MM.1S (cell line): ENCODE results near the gene THAP7.

Source experiments
- DNase-seq: peaks from one replicate; pipeline ENCODE4 v3.0.0-alpha.2; 2015
- H2AFZ ChIP-seq: fragments of 300-600 bp; sonication (generic); 2 replicates; pipeline ENCODE4 v1.6.0; 2016; ENCODE audit warnings: antibody characterized with exemption, low read length
- H3F3A ChIP-seq: fragments of 300-600 bp; sonication (generic); 2 replicates; pipeline ENCODE4 v1.6.1; 2016; ENCODE audit warnings: mild to moderate bottlenecking, antibody characterized with exemption, low read length, moderate library complexity, mixed read lengths; ENCODE audit not compliant: insufficient read depth
- H3K27ac ChIP-seq: fragments of 300-600 bp; sonication (generic); 2 replicates; pipeline ENCODE4 v1.5.1; 2016; ENCODE audit warnings: mild to moderate bottlenecking, low read length
- H3K27me3 ChIP-seq: fragments of 300-600 bp; sonication (generic); replicated peaks from 2 replicates; pipeline ENCODE4 v1.6.0; 2016; ENCODE audit warnings: low read length; ENCODE audit not compliant: insufficient read depth
- H3K36me3 ChIP-seq: fragments of 300-600 bp; sonication (generic); replicated peaks from 2 replicates; pipeline ENCODE4 v1.6.1; 2016; ENCODE audit warnings: mild to moderate bottlenecking, low read length, mixed read lengths; ENCODE audit not compliant: insufficient read depth
- H3K4me1 ChIP-seq: fragments of 300-600 bp; sonication (generic); 2 replicates; pipeline ENCODE4 v1.6.1; 2016; ENCODE audit warnings: low read length, mixed read lengths
- H3K4me2 ChIP-seq: fragments of 300-600 bp; sonication (generic); 2 replicates; pipeline ENCODE4 v1.6.0; 2016; ENCODE audit warnings: low read depth, low read length
- H3K4me3 ChIP-seq: fragments of 300-600 bp; sonication (generic); 2 replicates; pipeline ENCODE4 v1.5.1; 2016; ENCODE audit warnings: low read length, mixed read lengths
- H3K79me2 ChIP-seq: fragments of 300-600 bp; sonication (generic); 2 replicates; pipeline ENCODE4 v1.6.1; 2016; ENCODE audit warnings: mixed run types, low read length, mixed read lengths
- H3K9ac ChIP-seq: fragments of 300-600 bp; sonication (generic); 2 replicates; pipeline ENCODE4 v1.6.1; 2016; ENCODE audit warnings: low read length, mixed read lengths
- H3K9me2 ChIP-seq: fragments of 300-600 bp; sonication (generic); replicated peaks from 2 replicates; pipeline ENCODE4 v1.6.1; 2016; ENCODE audit warnings: mild to moderate bottlenecking, low read length, mixed read lengths; ENCODE audit not compliant: insufficient read depth
- H3K9me3 ChIP-seq: fragments of 300-600 bp; sonication (generic); replicated peaks from 2 replicates; pipeline ENCODE4 v1.6.1; 2016; ENCODE audit warnings: mild to moderate bottlenecking, low read length, mixed read lengths; ENCODE audit not compliant: insufficient read depth
- H4K20me1 ChIP-seq: fragments of 300-600 bp; sonication (generic); 2 replicates; pipeline ENCODE4 v1.6.1; 2016; ENCODE audit warnings: mild to moderate bottlenecking, low read length, moderate library complexity, mixed read lengths; ENCODE audit not compliant: insufficient read depth
- EZH2 ChIP-seq: fragments of 300-600 bp; sonication (generic); optimal IDR thresholded peaks from 2 replicates; pipeline ENCODE3; 2017; ENCODE audit warnings: low read depth, mild to moderate bottlenecking, antibody characterized with exemption, low read length, mixed read lengths
- EZH2phosphoT487 ChIP-seq: fragments of 300-600 bp; sonication (generic); IDR thresholded peaks from 2 replicates; pipeline ENCODE4 v1.6.1; 2018; ENCODE audit warnings: antibody characterized with exemption, low read length
- TF ChIP-seq, protein P1 (sequence below): fragments of 300-600 bp; sonication (generic); IDR thresholded peaks from 2 replicates; pipeline ENCODE4 v1.5.1; 2016; ENCODE audit warnings: antibody characterized with exemption, low read length, mixed read lengths

The THAP7 gene

DNA sequence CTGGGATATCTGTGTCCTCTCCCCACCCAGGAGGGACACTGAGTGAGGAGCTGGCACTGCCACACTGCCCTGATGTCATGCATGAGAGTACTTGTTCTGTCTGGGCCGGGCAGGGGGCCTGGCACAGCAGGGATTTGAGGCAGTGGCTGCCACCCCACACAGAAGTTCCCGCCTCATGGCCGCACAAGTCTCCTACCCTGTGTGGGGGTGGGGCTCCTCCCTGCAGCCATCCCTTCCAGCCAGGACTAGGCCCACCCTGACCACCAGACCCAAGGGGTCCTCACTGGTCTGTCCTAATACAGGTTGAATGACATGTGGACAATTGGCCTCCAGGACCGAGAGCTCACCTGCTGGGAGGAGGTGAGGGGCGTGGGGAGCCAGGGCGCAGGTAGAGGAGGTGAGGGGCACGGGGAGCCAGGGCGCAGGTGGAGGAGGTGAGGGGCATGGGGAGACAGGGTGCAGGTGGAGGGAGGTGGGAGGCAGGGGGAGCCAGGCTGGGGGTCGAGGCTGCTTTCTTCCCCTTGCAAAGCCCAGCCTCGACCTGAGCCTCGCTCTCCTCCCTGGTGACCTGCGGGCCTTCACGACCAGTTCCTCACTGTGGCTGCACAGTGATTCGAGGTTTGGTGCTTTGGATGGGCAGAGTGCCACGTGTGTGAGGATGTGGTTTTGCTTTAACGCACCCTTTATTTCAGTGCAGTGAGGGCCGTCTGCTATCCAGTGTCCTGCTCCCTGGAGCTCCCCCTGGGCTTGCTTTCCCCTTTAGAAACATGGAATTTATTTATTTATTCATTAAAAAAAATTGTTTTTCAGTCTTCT is 12.4 kb downstream of the THAP7 start:
- Histone ChIP-seq H3K27me3 (no peaks in the 10 kb centered on the region), H3K36me3 (no peaks in the 10 kb centered on the region), H3K27ac (no peak overlapping the region), H3K9me3 (no peaks in the 10 kb centered on the region), H3K9me2 (no peaks in the 10 kb centered on the region), H3K4me1 (no peaks in the 10 kb centered on the region), H4K20me1 (no peaks in the 10 kb centered on the region), H2AFZ (no peak overlapping the region), H3K79me2 (no peaks in the 10 kb centered on the region), H3K4me2 (no peak overlapping the region), H3F3A (no peaks in the 10 kb centered on the region), H3K4me3 (no peak overlapping the region), H3K9ac (no peak overlapping the region)
- TF ChIP-seq, protein P1, sequence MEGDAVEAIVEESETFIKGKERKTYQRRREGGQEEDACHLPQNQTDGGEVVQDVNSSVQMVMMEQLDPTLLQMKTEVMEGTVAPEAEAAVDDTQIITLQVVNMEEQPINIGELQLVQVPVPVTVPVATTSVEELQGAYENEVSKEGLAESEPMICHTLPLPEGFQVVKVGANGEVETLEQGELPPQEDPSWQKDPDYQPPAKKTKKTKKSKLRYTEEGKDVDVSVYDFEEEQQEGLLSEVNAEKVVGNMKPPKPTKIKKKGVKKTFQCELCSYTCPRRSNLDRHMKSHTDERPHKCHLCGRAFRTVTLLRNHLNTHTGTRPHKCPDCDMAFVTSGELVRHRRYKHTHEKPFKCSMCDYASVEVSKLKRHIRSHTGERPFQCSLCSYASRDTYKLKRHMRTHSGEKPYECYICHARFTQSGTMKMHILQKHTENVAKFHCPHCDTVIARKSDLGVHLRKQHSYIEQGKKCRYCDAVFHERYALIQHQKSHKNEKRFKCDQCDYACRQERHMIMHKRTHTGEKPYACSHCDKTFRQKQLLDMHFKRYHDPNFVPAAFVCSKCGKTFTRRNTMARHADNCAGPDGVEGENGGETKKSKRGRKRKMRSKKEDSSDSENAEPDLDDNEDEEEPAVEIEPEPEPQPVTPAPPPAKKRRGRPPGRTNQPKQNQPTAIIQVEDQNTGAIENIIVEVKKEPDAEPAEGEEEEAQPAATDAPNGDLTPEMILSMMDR: no peak
- TF ChIP-seq EZH2 (no peak), EZH2phosphoT487 (no peak)
- DNase-seq: no peak

GRCh38 chr22:20988573-20989322 is 13.2 kb downstream of the THAP7 start:
- H3K36me3 ChIP-seq: no peaks in the 10 kb centered on the region
- TF ChIP-seq EZH2: no peak
- TF ChIP-seq, protein P1: no peak
- TF ChIP-seq EZH2phosphoT487: no peak
- no peak overlapping the region for H3K9ac ChIP-seq
- H3K27ac ChIP-seq: no peak overlapping the region
- H2AFZ ChIP-seq: no peak overlapping the region
- no peaks in the 10 kb centered on the region for H3K9me3 ChIP-seq
- peaks cover 6% of the 10 kb centered on the region for H3K79me2 ChIP-seq
- H3K4me3 ChIP-seq: no peak overlapping the region
- H3K4me1 ChIP-seq: no peaks in the 10 kb centered on the region
- no peak overlapping the region for H3K4me2 ChIP-seq
- no peaks in the 10 kb centered on the region for H4K20me1 ChIP-seq
- H3F3A ChIP-seq: no peaks in the 10 kb centered on the region
- no peaks in the 10 kb centered on the region for H3K27me3 ChIP-seq
- H3K9me2 ChIP-seq: no peaks in the 10 kb centered on the region
- no peak for DNase-seq

DNA sequence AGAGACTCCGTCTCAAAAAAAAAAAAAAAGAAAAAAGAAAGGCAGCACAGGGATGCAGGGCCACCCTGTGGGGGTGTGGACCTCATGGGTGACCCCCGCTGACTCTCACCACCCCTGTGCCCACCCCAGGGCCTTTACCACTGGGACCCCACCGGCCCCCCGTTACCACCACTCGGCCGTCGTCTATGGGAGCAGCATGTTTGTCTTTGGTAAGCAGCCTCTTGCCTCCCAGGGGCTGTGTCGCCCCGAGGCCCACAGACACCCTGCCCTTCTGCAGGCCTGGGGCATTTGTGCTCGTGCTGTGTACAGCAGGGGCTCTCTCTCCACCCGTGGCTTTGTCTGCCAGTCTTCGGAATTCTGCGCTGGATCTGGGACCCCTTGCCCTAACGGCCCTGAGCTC is 14.5 kb downstream of the THAP7 start:
- Histone ChIP-seq H3K4me2 (no peak overlapping the region), H2AFZ (no peak overlapping the region), H3K4me1 (0 out of 2 replicates have a peak, but pooled peaks cover 7% of the 10 kb centered on the region), H3F3A (no peaks in the 10 kb centered on the region), H3K27ac (no peak overlapping the region), H3K27me3 (no peaks in the 10 kb centered on the region), H3K9me2 (no peaks in the 10 kb centered on the region), H3K79me2 (peaks cover 15% of the 10 kb centered on the region), H3K9ac (no peak overlapping the region), H3K4me3 (no peak overlapping the region), H3K9me3 (no peaks in the 10 kb centered on the region), H3K36me3 (no peaks in the 10 kb centered on the region), H4K20me1 (no peaks in the 10 kb centered on the region)
- TF ChIP-seq EZH2: no peak
- no peak for TF ChIP-seq EZH2phosphoT487
- TF ChIP-seq, protein P1: no peak
- DNase-seq: no peak
